HG03064 (cell line): ENCODE measurements around the gene FIGN.

Source experiments
- ATAC-seq: cut with Tn5 transposase; IDR thresholded peaks from one replicate; pipeline ENCODE4 v1.9.1; 2021; ENCODE audit warnings: low read depth; ENCODE audit not compliant: unreplicated experiment

FIGN gene

GRCh38 chr2:163670929-163671328 is 64.9 kb downstream of the FIGN start:
- no peak for ATAC-seq

GRCh38 chr2:163669506-163669905 is 66.3 kb downstream of the FIGN start:
- no peak for ATAC-seq

DNA sequence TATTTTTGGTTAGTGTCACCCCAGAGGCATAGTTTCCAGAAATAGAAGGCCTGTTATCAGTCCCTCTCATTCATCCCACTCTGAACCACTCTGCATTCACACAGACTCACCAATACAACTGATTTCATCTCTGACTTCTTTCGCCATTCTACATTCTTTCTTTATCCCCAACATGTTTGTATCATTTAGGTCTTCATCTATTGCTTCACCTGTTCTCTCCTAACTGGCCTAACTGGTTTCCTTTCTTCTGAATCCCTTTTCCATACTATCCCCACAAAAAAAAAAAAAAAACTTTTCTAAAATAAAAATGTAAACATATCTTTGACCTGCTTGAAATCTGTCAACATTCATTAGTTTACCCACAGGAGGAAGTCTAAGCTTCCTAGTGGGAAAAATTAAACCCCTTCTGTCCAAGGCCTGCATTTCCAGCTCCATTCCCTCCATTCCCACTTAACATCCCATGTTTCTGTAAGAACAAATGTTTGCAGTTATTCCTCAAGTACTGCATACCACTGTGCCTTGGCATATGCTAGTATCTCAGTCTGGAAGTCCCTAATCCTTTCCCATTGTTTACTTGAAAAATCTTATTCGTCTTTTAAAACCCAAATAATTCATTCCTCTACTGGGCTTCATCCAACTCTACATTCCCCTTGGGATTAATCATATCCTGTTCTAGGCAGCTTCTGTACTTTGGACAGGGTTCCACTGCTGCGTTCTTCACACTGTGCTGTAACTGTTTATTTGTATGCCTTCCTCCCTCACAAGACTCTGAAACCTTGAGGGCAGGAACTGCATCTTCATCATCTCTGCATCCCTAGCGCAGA is 68.5 kb downstream of the FIGN start:
- ATAC-seq: no peak

DNA sequence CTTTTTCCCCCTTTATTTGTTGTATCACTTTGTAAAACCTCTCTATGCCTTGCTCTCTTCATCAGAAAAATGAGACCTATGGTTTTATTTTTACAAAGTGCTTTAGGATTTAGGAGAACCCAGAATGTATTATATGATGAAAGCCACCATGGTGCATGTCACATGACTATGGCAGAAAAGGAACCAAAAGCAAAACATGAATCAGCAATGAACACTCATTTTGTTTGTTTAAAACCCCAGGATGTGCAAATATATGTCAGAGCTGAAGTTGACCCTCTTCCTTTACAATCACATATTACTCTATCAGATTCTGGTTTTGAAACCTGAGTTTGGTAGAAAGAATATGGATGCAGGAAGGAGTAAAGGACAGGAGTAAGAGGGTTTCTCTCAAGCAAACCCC is 70.0 kb downstream of the FIGN start:
- no peak for ATAC-seq

- no peak for ATAC-seq
Measured at GRCh38 chr2:163665051-163665450, 70.8 kb downstream of the FIGN start.

- no peak for ATAC-seq
Measured at GRCh38 chr2:163664610-163665009, 71.2 kb downstream of the FIGN start.

GRCh38 chr2:163662141-163662780 is 73.5 kb downstream of the FIGN start:
- ATAC-seq: no peak

DNA sequence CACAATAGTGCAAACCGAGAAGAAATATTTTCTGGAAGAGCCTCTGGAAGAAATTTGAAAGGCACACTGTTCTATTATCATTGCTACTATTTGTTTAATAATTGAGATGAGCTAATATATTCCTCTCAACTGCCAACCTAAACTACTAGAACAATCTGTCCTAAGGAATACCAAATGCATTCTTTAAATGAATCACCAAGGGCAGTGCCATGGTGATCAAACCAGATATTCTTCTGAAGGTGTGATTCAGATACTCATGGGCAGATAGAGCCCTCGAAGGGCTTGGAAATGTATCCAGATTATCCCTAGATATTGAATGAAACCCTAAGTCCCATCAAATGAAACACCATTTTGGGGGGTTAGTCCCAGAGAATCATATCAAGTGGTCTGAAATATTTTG is 76.6 kb downstream of the FIGN start:
- ATAC-seq: no peak

DNA sequence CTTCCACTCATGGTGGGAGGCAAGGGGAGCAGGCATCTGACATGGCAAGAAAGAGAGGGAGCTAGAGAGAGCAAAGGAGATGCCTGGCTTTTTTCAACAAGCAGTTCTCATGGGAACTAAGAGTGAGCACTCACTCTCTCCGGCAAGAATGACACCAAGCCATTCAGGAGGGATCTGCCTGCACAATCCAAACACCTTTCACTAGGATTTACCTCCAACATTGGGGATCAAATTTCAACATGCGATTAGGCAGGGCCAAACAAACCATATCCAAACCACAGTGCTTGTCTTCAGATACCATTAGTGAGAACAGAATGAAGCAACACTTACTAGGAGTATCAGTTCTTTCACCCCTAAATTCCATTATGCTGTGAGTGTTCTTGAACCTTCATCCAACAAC is 77.3 kb downstream of the FIGN start:
- no peak for ATAC-seq

- no peak for ATAC-seq
Measured at GRCh38 chr2:163657281-163657656, 78.5 kb downstream of the FIGN start.

- no peak for ATAC-seq
Measured at GRCh38 chr2:163656622-163657280, 79.1 kb downstream of the FIGN start.

GRCh38 chr2:163655667-163656066 is 80.1 kb downstream of the FIGN start:
- ATAC-seq: no peak

DNA sequence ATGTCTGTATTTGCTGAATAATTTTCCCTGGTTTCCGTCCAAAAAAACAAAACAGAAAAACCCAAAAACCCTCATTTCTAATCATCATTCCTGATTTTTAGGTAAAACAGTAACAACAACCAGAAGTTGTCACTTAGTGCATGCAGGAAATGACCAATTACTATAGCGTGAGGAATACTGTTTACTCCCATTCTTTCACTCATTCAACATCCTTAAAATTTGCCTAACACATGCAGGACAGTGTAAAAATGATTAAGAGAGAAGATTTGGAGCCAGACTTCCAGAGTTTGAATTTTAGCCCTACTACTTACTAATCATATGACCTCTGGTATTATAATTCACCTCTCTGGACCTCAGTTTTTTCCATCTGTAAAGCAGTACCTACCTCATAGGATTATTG is 83.1 kb downstream of the FIGN start:
- no peak for ATAC-seq

DNA sequence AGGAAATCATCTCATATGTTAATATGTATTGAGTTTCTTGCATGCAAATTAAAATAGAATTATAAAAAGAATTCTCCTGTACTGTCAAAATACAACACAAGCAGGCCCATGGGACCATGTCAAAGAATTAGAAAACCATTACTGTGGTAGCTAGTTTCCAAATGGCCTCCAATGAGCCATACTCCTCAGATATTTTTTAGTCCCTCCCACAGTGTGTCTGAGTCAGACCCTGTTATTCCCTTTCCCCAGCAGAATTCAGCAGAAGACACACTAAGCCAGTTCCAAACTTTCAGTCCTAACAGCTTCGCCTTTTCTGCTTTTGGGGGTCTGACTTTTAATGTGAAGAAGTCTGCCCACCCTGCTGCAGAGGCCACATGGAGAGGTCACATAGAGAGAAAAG is 86.7 kb downstream of the FIGN start:
- no peak for ATAC-seq

DNA sequence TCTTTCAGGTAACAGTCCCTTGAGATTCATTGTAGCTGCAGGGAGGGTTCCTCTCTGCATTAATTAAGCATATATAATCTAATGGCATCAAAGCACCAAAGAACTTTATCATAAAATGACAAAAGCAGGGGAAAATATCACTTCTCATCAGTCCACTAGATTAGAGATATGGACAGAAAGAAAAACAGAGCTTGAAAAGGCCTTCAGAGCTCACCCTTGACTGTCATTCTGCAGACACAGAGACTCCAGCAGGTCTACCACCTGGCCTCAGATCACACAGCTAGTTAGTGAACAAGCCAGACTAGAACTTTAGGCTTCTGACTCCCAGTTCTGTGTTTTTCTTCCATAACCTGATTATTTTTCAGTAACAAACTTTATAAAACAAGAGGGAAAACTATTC is 88.5 kb downstream of the FIGN start:
- no peak for ATAC-seq

- no peak for ATAC-seq
Measured at GRCh38 chr2:163646687-163647086, 89.1 kb downstream of the FIGN start.

DNA sequence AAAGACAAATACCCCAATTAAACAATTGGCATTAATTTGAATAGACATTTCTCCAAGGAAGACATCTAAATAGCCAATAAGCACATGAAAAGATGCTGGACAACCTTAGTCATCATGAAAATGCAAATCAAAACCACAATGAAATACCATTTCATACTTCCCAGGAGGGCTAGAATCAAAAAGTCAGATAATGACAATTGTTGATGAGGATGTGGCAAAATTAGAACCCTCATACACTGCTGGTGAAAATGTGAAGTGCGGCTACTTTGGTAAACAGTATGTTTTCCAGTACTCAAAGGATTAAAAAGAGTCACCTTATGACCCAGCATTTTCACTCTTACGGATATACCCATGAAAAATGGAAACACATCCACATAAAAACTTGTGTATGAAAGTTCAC is 91.6 kb downstream of the FIGN start:
- ATAC-seq: no peak

DNA sequence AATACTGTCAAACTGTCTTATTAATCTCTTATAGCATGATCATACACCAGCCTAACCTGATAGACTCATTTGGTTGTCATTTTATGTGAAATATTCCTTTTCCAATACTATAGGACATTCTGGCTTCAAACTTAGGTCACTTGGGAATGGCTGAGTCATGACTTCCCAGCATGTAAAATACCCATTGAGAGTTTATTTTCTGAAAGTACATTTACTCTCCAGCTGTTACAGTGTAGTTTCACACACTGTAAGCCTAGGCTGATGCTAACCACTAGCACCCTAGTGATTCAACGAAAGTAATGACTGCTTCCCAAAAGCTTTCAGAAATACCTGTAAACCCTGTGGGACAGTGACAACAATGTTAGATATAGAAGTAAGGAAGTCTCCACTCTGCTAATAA is 93.8 kb downstream of the FIGN start:
- no peak for ATAC-seq

GRCh38 chr2:163640542-163641193 is 95.1 kb downstream of the FIGN start:
- ATAC-seq: no peak

- ATAC-seq: no peak
Measured at GRCh38 chr2:163637871-163638270, 97.9 kb downstream of the FIGN start.

GRCh38 chr2:163633291-163633690 is 102.5 kb downstream of the FIGN start:
- ATAC-seq: no peak
